Measurements from ENCODE around the gene AXDND1. TPM values are rescaled to one million over a fixed set of nuclear protein-coding genes. Genes with fewer than 3 reads are reported as not detected.
"Not testable (repeated sequence)": the region's sequence is repeated elsewhere in the genome, so short reads cannot be mapped to it uniquely, and the experiment has no call there.

Gene AXDND1
- total RNA-seq, 1 donor from 2014 or later: 1.1 TPM

- Mint-ChIP-seq H3K27ac (ENCODE audit: unreplicated experiment) (no peak overlapping the region), H3K4me3 (ENCODE audit: unreplicated experiment) (no peak overlapping the region), H3K36me3 (ENCODE audit: low read depth, unreplicated experiment) (no peaks in the 10 kb centered on the region), H3K27me3 (ENCODE audit: low read depth, unreplicated experiment) (peaks cover 3% of the 10 kb centered on the region), H3K4me1 (ENCODE audit: low read depth, unreplicated experiment) (no peaks in the 10 kb centered on the region), H3K9me3 (ENCODE audit: unreplicated experiment) (peaks cover 4% of the 10 kb centered on the region)
- no peaks in the 10 kb centered on the region for H3K36me3 ChIP-seq (ENCODE audit: insufficient read depth, low read length)
- no peak for TF ChIP-seq CTCF (IDR thresholded peaks at IDR 0.05; ENCODE audit: insufficient read depth, low read depth, low read length)
- TF ChIP-seq EZH2 (IDR thresholded peaks at IDR 0.05; ENCODE audit: insufficient read depth, low read length): no peak
- no peak overlapping the region for H3K27ac ChIP-seq (ENCODE audit: low read depth, low read length)
- H4K20me1 ChIP-seq (ENCODE audit: insufficient read depth, low read length): no peaks in the 10 kb centered on the region
- H3K9ac ChIP-seq (ENCODE audit: low read length): no peak overlapping the region
- no peaks in the 10 kb centered on the region for H3K4me1 ChIP-seq (ENCODE audit: insufficient read depth, low read length)
- DNase-seq (ENCODE audit: low read depth): no peak
- H3K4me3 ChIP-seq (ENCODE audit: insufficient read depth, low read depth, low read length): no peak overlapping the region
- FAIRE-seq: no peak
- H3K79me2 ChIP-seq (ENCODE audit: insufficient read depth, low read length): no peaks in the 10 kb centered on the region
- no peaks in the 10 kb centered on the region for H3K27me3 ChIP-seq (ENCODE audit: insufficient read depth, low read length)
- H2AFZ ChIP-seq (ENCODE audit: low read depth, low read length): no peak overlapping the region
- H3K9me3 ChIP-seq (ENCODE audit: insufficient read depth, low read depth, low read length): no peaks in the 10 kb centered on the region
- H3K4me2 ChIP-seq (ENCODE audit: low read length): no peak overlapping the region
These were observed 151.4 kb downstream of the AXDND1 start for GRCh38 chr1:179516976-179517705.

GRCh38 chr1:179518544-179518943 lies 152.8 kb downstream of the AXDND1 start:
- not testable (repeated sequence) for H3K4me1 ChIP-seq (ENCODE audit: insufficient read depth, low read length); H3K9me3 ChIP-seq (ENCODE audit: insufficient read depth, low read depth, low read length); DNase-seq (ENCODE audit: low read depth); H2AFZ ChIP-seq (ENCODE audit: low read depth, low read length); H3K4me3 ChIP-seq (ENCODE audit: insufficient read depth, low read depth, low read length); H3K9ac ChIP-seq (ENCODE audit: low read length); FAIRE-seq; H4K20me1 ChIP-seq (ENCODE audit: insufficient read depth, low read length); H3K27me3 ChIP-seq (ENCODE audit: insufficient read depth, low read length); H3K4me3 Mint-ChIP-seq (ENCODE audit: unreplicated experiment); H3K27ac ChIP-seq (ENCODE audit: low read depth, low read length); H3K4me1 Mint-ChIP-seq (ENCODE audit: low read depth, unreplicated experiment); H3K36me3 ChIP-seq (ENCODE audit: insufficient read depth, low read length); H3K9me3 Mint-ChIP-seq (ENCODE audit: unreplicated experiment); H3K27ac Mint-ChIP-seq (ENCODE audit: unreplicated experiment); H3K79me2 ChIP-seq (ENCODE audit: insufficient read depth, low read length); H3K4me2 ChIP-seq (ENCODE audit: low read length); H3K36me3 Mint-ChIP-seq (ENCODE audit: low read depth, unreplicated experiment); H3K27me3 Mint-ChIP-seq (ENCODE audit: low read depth, unreplicated experiment)

- Histone ChIP-seq H3K27me3 (ENCODE audit: insufficient read depth, low read length) (no peaks in the 10 kb centered on the region), H3K9ac (ENCODE audit: low read length) (no peak overlapping the region), H3K27ac (ENCODE audit: low read depth, low read length) (no peak overlapping the region), H3K4me3 (ENCODE audit: insufficient read depth, low read depth, low read length) (no peak overlapping the region), H4K20me1 (ENCODE audit: insufficient read depth, low read length) (no peaks in the 10 kb centered on the region), H3K79me2 (ENCODE audit: insufficient read depth, low read length) (no peaks in the 10 kb centered on the region), H3K9me3 (ENCODE audit: insufficient read depth, low read depth, low read length) (no peaks in the 10 kb centered on the region), H3K36me3 (ENCODE audit: insufficient read depth, low read length) (no peaks in the 10 kb centered on the region), H2AFZ (ENCODE audit: low read depth, low read length) (no peak overlapping the region), H3K4me1 (ENCODE audit: insufficient read depth, low read length) (no peaks in the 10 kb centered on the region), H3K4me2 (ENCODE audit: low read length) (no peak overlapping the region)
- H3K9me3 Mint-ChIP-seq (ENCODE audit: unreplicated experiment): peaks cover 11% of the 10 kb centered on the region
- no peak for FAIRE-seq
- no peak for DNase-seq (ENCODE audit: low read depth)
- no peaks in the 10 kb centered on the region for H3K4me1 Mint-ChIP-seq (ENCODE audit: low read depth, unreplicated experiment)
- peaks cover 12% of the 10 kb centered on the region for H3K27me3 Mint-ChIP-seq (ENCODE audit: low read depth, unreplicated experiment)
- H3K4me3 Mint-ChIP-seq (ENCODE audit: unreplicated experiment): no peak overlapping the region
- H3K27ac Mint-ChIP-seq (ENCODE audit: unreplicated experiment): no peak overlapping the region
- no peak for TF ChIP-seq EZH2 (IDR thresholded peaks at IDR 0.05; ENCODE audit: insufficient read depth, low read length)
- no peak for TF ChIP-seq CTCF (IDR thresholded peaks at IDR 0.05; ENCODE audit: insufficient read depth, low read depth, low read length)
- no peaks in the 10 kb centered on the region for H3K36me3 Mint-ChIP-seq (ENCODE audit: low read depth, unreplicated experiment)
These were observed 163.9 kb downstream of the AXDND1 start for GRCh38 chr1:179529482-179530195.

Measured in astrocyte (in vitro differentiated cells and primary cell).